Right forelimb (tissue), 1 donor: ENCODE results near the gene TRIM67.

ENCODE experiments used
- DNase-seq: peaks from one replicate; pipeline ENCODE4 v3.0.0-alpha.2; 2018

The TRIM67 gene

DNA sequence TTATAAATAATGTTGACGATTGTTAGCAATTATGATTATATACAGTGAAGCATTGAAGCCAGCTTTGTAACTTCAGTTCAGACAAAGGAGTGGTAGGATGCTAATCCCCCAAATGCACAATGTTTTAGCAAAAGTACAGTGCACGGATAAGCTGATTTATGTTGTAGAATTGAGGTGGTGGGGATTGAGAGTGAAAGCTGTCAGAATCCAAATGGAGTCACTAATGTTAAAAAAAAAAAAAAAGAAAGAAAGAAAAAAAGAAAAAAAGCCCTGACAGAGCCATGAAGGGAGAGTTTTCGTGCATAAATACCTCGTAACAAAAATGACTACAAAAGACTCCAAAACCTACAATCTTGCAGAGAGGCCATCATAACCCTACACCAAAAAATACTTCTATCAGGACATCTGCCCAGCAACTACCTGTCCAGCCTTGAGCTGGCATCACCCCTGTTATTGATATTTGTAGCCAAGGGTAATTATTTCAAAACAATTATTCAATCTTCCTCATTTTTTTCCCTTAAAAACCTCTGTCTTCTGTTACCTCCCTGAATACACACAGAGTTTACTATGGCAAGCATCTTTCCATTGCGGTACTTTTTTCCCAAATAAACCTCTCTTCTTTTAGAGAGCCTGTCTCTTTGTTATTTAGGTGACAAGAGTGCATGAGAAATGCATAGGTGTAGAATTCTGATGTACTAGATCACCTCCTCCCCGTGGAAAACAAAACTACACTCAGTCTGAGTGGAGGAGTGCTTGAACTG lies 2.5 kb upstream of the TRIM67 start:
- no peak for DNase-seq

DNA sequence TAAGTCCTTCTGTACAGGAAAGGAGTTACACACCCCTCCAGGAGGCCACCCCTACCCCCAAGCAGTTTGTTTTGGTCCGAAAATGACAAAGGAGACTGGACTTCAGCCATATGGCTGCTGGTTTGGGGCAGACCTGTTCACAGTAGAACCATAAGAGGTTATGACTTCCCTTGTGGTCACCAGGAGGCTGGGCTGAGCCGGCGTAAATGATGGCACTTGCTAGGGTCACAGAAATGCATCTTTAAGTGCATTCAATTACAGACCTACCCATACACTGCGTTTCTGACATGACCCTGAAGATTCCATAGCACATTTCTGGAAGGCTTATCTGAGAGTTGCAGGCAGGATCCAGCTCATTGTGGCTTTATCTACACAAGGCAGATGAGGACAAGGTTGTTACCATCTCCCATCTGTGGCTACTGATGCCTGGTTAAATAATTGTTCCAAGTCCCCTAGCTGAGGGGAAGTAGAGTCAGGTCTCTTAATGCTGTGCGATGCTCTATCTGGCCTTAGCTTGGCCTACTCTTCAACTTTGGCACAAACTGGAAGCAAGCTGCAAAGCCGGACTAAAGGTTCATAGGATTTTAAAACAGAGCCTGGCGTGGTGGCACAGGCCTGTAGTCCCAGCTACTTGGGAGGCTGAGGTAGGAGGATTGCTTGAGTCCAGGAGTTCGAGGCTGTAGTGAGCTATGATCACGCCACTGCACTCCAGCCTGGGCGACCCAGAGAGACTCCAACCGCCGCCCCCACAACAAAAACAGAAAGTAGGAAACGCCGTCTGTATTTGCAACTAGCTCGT lies 1.7 kb upstream of the TRIM67 start:
- no peak for DNase-seq

DNA sequence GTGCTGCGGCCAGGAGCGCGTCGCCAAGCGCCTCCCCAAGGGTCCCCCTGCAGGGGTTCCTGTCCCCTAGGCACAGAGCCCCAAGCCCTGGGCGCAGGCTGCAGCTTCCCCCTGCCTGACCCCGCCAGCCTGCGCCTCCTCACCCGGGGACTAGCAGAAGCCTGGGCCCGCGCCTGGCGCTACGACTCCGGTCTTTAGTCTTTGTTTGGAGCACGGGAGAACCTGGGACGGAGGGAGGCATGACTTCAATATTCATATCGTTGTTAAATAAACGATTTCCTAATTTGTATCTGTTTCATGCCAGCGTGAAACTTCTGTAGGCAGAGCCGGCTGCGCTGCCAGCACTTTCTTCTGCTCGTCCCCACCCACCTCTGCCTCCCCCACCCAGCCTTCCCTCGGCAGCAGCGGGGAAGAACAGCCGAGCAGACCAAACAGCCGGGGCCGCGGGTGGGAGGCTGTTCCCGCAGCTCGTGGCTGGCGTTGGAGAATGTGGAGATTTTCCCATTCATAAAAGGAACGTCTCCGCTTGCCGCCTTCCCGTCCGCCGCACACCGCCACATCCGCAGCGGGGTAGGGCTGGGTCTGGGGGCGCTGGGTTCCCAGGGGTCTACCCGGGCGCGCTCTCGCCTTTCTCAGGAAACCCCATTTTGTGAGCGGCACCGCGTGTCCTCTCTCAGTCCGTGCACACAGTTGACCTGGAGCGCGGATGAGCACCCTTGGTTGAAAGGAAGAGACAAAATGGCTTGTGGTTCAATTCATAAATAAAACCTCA lies 777 bp upstream of the TRIM67 start:
- DNase-seq = no peak

DNA sequence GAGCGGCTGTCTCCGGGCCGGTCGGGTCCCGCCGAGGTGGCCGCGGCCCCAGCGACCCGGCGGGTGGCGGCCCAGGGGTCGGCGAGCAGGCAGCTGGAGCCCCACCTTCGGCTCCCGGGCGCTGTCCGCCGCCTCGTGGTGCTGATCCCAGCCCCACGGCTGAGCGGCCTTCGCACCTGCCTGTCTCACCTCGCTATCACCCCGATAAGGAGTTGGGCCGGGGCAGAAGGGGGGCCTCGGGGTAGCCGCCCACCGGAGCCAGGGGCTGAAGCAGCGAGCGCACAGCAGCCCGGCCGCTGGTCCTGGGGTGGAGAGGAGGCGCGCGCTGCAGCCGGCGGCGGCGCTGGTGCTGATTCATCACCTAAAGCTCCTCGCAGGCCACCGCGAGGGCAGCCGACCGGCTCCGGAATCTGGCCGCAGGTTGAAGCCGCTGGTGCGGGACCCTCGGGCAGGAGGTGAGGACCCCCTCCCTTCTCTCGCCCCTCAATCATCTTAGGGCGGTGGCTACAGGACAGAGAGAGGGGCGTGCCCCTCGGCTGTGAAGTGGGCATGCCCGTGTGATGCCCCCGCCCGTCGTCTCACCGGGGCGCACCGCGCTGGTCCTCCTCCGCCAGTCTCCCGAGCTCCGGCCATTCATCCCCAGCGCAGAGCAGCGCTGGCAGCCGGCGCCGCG lies 575 bp downstream of the TRIM67 start:
- peak; percentile 76 for DNase-seq

DNA sequence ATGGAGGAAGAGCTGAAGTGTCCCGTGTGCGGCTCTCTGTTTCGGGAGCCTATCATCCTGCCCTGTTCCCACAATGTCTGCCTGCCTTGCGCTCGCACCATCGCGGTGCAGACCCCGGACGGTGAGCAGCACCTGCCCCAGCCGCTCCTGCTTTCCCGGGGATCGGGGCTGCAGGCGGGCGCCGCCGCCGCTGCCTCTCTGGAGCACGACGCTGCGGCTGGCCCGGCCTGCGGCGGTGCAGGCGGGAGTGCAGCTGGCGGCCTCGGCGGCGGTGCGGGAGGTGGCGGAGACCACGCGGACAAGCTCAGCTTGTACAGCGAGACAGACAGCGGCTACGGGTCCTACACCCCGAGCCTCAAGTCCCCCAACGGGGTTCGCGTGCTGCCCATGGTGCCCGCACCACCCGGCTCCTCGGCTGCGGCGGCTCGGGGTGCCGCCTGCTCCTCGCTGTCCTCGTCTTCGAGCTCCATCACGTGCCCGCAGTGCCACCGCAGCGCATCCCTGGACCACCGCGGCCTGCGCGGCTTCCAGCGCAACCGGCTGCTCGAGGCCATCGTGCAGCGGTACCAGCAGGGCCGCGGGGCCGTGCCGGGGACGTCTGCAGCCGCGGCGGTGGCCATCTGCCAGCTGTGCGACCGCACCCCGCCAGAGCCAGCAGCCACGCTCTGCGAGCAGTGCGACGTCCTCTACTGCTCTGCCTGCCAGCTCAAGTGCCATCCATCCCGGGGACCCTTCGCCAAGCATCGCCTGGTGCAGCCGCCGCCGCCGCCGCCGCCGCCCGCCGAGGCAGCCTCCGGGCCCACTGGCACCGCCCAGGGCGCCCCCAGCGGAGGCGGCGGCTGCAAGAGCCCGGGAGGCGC lies 1.3 kb downstream of the TRIM67 start:
- DNase-seq = no peak

DNA sequence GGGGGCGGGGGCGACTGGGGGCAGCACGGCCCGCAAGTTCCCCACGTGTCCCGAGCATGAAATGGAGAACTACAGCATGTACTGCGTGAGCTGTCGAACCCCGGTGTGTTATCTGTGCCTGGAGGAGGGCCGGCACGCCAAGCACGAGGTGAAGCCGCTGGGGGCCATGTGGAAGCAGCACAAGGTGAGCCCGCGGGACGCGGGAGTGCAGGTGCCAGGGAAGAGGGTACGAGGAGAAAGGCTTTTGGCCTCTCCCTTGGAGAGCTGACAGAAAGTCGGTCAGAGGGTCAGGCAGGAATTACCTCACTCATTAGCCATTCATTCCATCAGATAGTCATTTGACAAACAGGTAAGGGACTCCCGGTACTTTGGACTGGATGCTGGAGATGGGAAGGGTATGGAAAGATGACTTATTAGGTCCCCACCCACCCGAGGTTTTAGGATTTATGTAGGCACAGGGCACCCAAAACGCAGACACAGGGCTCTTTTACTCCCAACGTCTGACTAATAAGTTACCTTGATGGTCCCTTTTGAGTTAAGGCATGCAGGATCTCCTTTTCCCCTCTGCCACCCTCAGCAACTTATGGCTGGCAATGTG lies 2.1 kb downstream of the TRIM67 start:
- no peak for DNase-seq

DNA sequence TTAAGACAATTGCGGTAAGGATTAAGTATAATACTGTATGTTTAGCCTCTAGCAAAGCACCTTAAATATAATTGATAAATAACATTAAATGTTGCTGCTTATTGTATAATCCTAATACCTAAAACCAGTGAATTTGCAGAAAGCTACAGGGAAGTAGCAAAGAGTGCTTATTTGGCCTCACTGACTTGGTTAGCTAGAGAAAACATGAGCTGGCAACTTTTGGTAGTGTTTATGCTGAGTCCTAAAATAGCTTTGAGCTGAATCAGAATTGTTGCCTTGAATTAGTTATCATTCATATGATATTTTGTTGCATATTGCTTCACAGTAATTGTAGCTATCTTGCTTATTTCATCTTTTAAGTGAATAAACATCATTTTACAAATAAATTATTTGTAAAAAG lies 3.5 kb downstream of the TRIM67 start:
- DNase-seq = no peak

DNA sequence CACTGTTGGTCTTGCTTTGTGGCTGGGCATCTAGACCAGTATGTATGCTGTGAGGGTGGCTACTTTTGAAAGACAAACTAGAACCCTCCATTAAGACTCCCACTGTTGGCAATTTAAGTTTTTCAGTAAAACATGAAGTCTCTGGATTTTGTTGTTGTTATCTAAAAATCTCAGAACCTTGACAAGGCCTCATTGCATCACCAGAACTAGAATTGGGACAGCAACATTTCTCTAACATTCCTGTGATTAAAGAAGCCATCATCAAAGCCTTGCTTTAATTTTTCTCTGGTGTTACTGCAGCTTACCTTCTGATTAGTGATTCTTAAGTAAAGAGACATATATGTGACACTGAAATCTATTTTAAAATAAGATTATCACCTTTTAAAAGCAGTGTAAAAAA lies 4.5 kb downstream of the TRIM67 start:
- DNase-seq = no peak

DNA sequence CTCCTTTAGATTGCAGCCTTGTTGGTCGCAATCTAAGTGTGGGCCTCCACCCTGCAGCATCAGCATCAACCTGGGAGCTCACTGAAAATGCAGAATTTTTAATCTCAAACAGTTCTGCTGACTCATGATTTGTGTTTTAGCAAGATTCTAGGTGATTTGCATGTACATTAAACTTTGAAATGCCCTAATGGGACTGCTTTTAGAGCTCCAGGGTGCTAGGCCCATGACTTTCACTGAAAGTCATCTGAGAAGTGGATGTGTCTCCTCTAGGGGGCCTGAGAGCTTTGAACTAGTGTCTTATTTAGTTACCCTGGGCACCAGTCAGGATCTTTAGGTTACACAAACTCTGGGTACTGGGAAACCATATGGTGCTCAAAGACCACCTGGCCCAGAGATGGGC lies 9.0 kb downstream of the TRIM67 start:
- DNase-seq = no peak

DNA sequence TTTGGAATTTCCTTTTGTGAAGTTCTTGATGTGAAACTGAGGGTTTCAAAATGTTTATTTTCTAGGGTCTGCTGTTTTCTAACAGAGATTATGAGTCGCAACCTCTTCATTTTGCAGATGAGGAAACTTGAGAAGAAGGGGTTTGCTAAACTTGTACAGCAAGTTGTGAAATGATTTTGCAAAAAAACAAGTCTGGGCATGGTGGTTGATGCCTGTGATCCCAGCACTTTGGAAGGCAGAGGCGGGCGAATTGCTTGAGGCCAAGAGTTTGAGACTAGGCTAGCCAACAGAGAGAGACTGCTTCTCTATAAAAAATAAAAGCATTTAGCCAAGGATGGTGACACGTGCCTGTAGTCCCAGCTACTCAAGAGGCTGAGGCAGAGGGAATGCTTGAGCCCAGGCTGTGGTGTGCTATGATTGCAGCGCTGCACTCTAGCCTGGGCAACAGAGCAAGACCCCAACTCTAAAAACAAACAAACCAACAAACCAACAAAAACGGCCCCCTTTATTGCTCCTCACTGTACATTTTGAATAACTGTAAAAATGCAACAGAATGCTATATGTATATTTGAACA lies 9.9 kb downstream of the TRIM67 start:
- DNase-seq = no peak

DNA sequence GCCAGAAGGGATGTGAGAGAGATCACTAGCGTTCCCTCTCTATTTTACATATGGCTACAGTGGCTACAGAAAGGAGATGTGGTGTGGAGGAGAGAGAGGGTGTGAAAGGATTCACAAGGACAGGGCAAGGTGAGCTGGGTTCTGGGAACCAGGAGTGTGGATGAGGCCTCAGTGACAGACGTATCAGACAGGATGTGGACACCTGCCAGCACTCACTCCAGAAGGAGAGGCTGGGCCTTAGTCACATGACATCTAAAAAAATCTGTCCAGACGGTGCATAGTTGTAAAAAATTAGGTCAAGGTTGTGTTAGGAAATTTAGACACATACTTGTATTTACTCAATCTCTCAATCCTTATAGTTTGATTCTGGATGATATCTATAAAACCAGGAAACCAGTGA lies 10.6 kb downstream of the TRIM67 start:
- no peak for DNase-seq

DNA sequence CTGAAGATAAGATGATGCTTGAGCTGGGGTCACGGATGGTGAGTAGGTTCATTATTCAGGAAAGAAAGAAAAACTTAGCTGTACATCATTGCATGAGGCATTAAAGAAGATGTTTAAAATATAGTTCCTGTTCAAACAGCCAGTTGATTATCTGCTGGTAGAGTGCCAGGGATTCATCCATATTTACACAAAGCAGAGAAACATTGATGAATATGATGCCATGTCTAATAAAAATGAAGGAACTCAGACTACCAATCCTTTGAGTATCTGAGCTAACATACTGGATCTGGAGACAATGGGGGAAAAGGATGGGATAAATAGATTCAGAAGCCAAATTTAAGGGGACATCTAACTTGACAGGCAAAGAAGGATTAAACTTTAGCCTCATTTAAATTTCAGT lies 14.6 kb downstream of the TRIM67 start:
- no peak for DNase-seq

DNA sequence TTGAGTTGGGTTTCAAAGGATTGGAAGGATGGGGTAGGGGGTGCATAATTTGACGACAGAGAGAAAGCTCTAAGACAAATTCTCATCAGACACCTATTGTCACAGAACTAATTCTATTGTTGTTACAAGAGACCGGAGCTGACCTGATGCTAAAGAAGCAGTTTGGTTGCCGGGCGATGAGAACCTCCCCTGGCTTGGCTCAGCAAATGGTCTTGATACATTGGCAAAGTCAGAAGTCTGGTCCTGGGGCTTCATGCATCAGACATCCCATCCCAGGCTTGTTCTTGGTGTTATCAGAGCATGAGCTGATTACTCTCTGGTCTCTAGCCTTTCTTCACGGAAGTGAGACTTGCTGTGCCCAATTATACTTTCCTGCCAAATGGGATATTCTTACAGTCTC lies 15.4 kb downstream of the TRIM67 start:
- DNase-seq = no peak

DNA sequence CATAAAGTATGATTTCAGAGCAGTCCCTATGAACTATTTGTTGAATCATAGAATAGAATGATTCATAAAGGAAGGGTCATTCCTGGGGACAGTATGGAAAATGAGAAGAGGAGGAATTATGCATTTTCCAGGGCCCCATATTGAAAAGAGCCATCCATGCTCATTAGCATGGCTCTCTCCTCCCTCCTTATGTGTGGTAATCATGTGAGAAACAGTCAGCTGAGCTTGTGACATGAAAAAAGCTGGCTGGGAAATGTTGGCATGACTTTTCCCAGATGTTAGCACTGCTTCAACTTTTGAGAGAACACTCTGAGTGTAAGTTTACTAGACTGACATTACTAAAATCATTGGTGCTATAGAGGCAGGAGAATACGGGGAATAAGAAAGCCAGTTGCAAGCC lies 16.1 kb downstream of the TRIM67 start:
- no peak for DNase-seq

DNA sequence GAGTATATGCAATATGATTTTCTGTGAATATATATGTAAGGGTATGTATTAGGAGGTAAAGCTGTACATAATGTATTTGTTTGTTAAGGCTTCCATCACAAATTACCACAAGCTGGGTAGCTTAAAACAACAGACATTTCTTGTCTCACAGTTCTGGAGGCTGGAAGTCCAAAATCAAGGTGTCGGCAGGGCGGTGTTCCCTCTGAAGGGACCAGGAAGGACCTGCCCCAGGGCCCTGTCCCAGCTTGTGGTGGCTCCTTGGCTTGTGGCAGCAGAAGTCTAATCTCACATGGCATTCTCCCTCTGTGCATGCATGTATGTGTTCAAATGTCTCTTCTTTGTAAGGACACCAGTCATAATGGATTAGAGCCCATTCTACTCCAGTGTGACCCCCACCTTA lies 17.1 kb downstream of the TRIM67 start:
- DNase-seq = no peak

DNA sequence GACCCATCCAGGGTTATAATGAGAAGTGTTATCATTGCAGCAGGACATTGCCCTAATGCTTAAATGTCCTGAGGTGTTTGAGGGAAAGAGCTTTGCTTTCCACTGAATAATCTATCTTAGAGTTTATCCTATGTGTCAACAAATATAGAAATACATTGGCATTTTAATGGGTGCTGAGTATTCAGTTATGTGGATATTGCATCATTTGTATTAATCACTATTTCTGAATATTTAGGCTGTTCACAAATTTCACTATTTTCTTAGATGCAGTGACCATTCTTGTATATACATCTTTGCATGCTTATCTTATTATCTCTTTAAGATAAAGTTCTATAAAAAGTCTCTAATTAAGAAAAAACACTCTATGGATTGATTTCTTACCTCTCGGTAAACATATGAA lies 18.2 kb downstream of the TRIM67 start:
- no peak for DNase-seq

DNA sequence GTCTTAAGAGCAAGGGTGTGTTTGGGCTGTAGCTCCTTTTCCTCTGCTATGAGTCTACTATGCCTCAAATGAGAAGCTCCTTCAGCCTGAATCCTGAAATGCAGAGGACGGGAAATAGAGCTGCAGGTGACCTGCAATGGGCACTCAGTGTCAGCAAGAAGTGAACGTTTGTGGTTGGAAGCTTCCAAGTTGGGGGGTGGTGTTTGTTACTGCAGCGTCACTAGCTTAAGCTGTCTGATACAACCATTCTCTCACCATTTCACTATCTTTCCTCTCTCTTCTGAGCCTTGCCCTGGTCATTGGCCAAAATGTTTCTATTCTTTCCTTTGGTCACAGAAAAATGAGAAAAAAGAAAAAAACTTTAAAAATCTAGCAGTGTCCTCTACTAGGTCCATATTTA lies 19.4 kb downstream of the TRIM67 start:
- DNase-seq = no peak

DNA sequence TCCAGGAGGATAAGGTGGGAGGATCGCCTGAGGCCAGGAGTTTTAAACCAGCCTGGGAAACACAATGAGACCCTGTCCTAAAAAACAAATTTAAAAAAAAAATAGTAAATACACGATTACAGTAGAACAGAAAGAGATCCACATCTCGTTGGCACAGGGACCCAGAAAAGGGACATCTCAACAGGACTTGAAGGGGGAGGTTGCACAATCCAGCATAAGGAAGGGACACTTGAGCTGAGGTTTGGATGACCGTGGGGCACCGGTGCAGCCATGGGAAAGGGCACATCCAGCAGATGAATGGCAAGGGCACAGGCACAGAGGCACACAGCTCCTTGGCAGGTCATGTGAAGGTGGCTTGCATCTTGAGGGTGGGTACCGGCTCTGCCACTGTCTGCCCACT lies 20.5 kb downstream of the TRIM67 start:
- DNase-seq = no peak

DNA sequence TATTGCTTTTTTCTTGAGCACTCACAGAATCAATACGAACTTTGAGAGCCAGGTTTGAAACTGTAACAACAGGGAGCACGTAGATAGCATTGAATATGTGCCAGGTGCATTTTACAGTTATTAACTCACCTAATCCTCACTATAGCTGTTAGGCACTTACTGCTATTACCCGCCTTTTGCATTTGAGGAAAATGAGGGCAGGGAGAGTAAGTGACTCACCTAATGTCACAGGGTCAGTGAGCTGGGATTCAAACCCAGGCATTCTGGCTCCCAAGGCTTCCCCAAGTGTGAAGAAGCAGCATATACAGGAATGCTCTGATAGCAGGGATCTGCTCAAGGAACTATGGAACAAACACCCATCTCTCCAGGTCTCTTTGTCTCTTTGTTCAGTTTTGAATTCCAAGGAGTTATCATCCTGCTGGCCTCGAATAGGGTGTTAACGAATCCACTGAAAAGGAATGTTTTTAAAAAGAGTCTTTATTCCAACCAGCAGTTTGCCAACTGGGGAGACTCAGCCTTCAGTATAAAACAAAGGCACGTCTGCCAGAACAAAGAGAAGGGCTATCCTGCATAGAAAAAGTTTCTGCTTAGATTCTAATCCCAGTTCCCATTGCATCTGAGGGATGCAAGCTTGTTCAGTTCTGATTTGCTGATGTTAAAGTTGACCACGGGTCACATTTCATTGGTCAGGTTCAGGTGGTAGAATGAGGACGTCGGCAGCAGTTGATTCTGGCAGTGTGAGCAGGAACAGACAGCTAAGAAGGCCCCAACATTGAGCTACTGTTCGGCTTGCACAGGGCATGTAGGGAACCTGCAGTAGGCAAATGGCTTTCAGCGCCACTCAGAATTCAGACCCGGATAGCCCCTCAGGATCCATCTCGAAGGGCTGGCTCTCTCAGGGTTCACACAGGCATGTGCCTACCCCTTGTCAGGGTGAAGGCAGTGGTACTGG lies 22.1 kb downstream of the TRIM67 start:
- DNase-seq = no peak

DNA sequence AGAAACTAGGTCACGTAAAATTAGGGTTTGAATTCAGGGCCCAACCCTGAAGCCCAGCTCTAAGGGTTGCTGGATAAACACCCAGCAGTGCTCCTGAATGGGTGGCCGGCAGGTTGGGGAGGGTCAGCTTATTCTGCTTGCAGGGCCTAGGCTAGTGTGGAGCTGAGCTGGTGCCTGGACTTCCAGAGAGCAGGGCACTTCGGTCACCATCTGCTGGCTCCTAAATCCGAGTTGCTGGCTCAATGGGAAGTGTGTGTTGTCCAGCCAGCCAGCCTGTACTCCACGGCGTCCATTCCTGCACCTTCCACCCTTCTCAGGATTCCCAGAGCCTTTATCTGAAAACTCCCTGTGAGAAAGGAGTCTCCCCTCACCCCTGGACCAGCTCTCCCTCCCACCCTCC lies 23.0 kb downstream of the TRIM67 start:
- DNase-seq = no peak
